Right atrium auricular region (tissue), 2 donors: ENCODE measurements around the gene ZNF75A. TPM values are rescaled to one million over a fixed set of nuclear protein-coding genes. Genes with fewer than 3 reads are reported as not detected.

Source experiments
- DNase-seq: peaks from one replicate; pipeline ENCODE4 v3.0.0-alpha.2; 2019; ENCODE audit warnings: low spot score
- H3K27ac ChIP-seq, 2 donors: fragments of 200-600 bp; sonication (generic); 1 replicate in 1 of 2; 2 replicates in 1 of 2; pipeline ENCODE4 v1.5.1; 2016 to 2019
- H3K27me3 ChIP-seq, 2 donors: fragments of 200-600 bp; sonication (generic); one replicate each; pipeline versions ENCODE4 v1.5.1 to v1.6.0; 2017 to 2019
- H3K36me3 ChIP-seq: fragments of 200-600 bp; sonication (generic); one replicate; pipeline ENCODE4 v1.5.1; 2016
- H3K4me1 ChIP-seq, 2 donors: fragments of 200-600 bp; sonication (generic); one replicate each; pipeline versions ENCODE4 v1.5.1 to v1.6.0; 2017 to 2019
- H3K4me3 ChIP-seq, 2 donors: fragments of 200-600 bp; sonication (generic); 1 replicate in 1 of 2; 2 replicates in 1 of 2; pipeline ENCODE4 v1.5.1; 2017 to 2019; ENCODE audit warnings: mild to moderate bottlenecking in 1 of 2, moderate library complexity in 1 of 2
- H3K9me3 ChIP-seq, 2 donors: fragments of 200-600 bp; sonication (generic); one replicate each; pipeline ENCODE4 v1.5.1; 2019
- total RNA-seq, 2 donors: library from RNA; depleted of rRNA; stranded (reverse); fragments of >200 nt; gene quantifications; one replicate each; pipeline ENCODE4 v1.1.0, GENCODE V29; 2016
- TF ChIP-seq, protein P1 (sequence below), 2 donors: fragments of 200-600 bp; sonication (generic); IDR thresholded peaks; one replicate each; pipeline ENCODE4 v1.5.1; 2019; ENCODE audit warnings: antibody characterized with exemption in 2 of 2

ZNF75A gene
- total RNA-seq, 2 donors from 2014 or later = 15.5 to 20.1 TPM

GRCh38 chr16:3274947-3275346 is 30.4 kb upstream of the ZNF75A start:
- Histone ChIP-seq H3K4me1 (no peaks in the 10 kb centered on the region), H3K36me3 (no peaks in the 10 kb centered on the region), H3K4me3 (no peak overlapping the region), H3K27me3 (no peaks in the 10 kb centered on the region), H3K27ac (no peak overlapping the region), H3K9me3 (no peaks in the 10 kb centered on the region)
- DNase-seq = no peak
- TF ChIP-seq, protein P1, sequence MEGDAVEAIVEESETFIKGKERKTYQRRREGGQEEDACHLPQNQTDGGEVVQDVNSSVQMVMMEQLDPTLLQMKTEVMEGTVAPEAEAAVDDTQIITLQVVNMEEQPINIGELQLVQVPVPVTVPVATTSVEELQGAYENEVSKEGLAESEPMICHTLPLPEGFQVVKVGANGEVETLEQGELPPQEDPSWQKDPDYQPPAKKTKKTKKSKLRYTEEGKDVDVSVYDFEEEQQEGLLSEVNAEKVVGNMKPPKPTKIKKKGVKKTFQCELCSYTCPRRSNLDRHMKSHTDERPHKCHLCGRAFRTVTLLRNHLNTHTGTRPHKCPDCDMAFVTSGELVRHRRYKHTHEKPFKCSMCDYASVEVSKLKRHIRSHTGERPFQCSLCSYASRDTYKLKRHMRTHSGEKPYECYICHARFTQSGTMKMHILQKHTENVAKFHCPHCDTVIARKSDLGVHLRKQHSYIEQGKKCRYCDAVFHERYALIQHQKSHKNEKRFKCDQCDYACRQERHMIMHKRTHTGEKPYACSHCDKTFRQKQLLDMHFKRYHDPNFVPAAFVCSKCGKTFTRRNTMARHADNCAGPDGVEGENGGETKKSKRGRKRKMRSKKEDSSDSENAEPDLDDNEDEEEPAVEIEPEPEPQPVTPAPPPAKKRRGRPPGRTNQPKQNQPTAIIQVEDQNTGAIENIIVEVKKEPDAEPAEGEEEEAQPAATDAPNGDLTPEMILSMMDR (IDR thresholded peaks at IDR 0.05) = no peak

- Histone ChIP-seq H3K36me3 (no peaks in the 10 kb centered on the region), H3K4me1 (no peaks in the 10 kb centered on the region), H3K27ac (no peak overlapping the region), H3K4me3 (no peak overlapping the region), H3K9me3 (no peaks in the 10 kb centered on the region), H3K27me3 (no peaks in the 10 kb centered on the region)
- no peak for DNase-seq
- TF ChIP-seq, protein P1 (IDR thresholded peaks at IDR 0.05) = no peak
These were observed 28.6 kb upstream of the ZNF75A start for GRCh38 chr16:3276679-3277078.

- TF ChIP-seq, protein P1 (IDR thresholded peaks at IDR 0.05) = no peak
- DNase-seq = no peak
- peaks cover 0 to 11% of the 10 kb centered on the region in 2 donors for H3K9me3 ChIP-seq
- H3K27ac ChIP-seq = no peak overlapping the region
- peaks cover 0 to 33% of the 10 kb centered on the region in 2 donors for H3K4me1 ChIP-seq
- H3K27me3 ChIP-seq = no peaks in the 10 kb centered on the region
- peaks cover 7% of the 10 kb centered on the region for H3K36me3 ChIP-seq
- no peak overlapping the region for H3K4me3 ChIP-seq
These were observed 24.0 kb upstream of the ZNF75A start for GRCh38 chr16:3281222-3281820.

GRCh38 chr16:3282103-3282729 is 23.1 kb upstream of the ZNF75A start:
- H3K36me3 ChIP-seq = peaks cover 16% of the 10 kb centered on the region
- no peaks in the 10 kb centered on the region for H3K27me3 ChIP-seq
- H3K4me1 ChIP-seq = peaks cover 0 to 33% of the 10 kb centered on the region in 2 donors
- H3K4me3 ChIP-seq = peak overlapping the region; percentile 92
- peak; percentile 63 for DNase-seq
- peak overlapping the region; percentile 94 to 99 for H3K27ac ChIP-seq
- peaks cover 0 to 20% of the 10 kb centered on the region in 2 donors for H3K9me3 ChIP-seq
- TF ChIP-seq, protein P1 (IDR thresholded peaks at IDR 0.05) = no peak

DNA sequence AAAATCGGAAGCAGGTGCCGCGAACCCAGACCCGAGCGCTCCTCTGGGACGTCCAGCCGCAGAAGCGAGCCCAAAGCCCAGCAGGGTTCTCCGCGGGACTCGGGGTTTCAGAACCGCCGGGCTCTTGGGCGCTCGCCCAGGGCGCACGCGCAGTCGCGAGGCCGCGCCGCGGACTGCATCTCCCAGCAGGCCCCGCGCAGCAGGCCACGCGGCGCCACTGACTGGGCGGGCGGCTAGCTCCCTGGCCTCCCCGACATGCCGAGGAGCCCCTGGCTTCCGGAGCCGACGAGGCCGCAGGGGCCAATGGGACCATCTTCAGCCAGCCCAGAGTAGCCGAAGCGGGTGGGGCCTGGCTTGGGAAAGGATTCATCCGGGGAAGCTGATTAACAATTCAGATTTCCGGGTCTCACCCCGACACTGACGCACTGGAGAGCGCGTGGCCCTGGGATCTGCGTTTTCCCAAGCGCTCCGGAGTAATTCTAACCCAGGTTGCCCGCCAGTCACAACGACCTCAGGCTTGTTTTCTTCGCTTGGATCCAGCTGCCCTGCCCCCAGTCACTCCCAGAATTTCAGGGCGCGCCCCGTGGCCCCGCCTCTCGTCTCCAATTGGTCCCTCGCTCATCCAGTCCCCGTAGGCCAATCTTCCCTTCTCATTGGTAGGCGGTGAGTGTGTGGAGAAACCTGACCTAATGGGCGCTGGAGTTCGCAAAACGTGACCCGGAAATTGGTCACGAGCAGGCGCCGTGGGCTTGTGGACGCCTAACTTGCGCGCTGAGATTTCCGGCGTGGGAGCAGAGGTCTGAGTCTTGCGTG is 22.4 kb upstream of the ZNF75A start, which contains the start of gene ZNF263:
ZNF263 (plus strand) TSS at position 762 of the 813 bp plus-strand sequence. CDS start 328 bp downstream, outside the sequence.
- Histone ChIP-seq H3K27me3 (no peaks in the 10 kb centered on the region), H3K27ac (peak within 1 kb of the TSS; percentile 94 to 99), H3K4me1 (peaks cover 0 to 33% of the 10 kb centered on the region in 2 donors), H3K4me3 (peak within 1 kb of the TSS; percentile 92), H3K9me3 (peaks cover 0 to 27% of the 10 kb centered on the region in 2 donors), H3K36me3 (peaks cover 22% of the 10 kb centered on the region)
- peak; percentile 98 for DNase-seq
- TF ChIP-seq, protein P1 (IDR thresholded peaks at IDR 0.05) = no peak
